ENCODE data around the gene C7orf25. TPM values are rescaled to one million over a fixed set of nuclear protein-coding genes. Genes with fewer than 3 reads are reported as not detected.

C7orf25 gene
- total RNA-seq = 1 to 10 TPM; 3.6 to 4.2 TPM
- long read RNA-seq, transcript C7orf25-201 (2 exons, 2,451 nt) = major isoform, 15 of 15 reads
- long read RNA-seq, partial matches to known transcripts = 0 of 15 reads
- long read RNA-seq, other reads (novel, unspliced or antisense) = 0 of 15 reads

- ATAC-seq (peak; percentile 95 to 99), DNase-seq (peak; percentile 98)
- intact Hi-C loops (cut with DNase I) = no loop called here
Measured at GRCh38 chr7:42911454-42912447, at the start of gene C7orf25. Gene C7orf25 (minus strand): TSS chr7:42912070. CDS start chr7:42910900, 1,170 bp downstream.

- no peak for ATAC-seq
- no peak for DNase-seq
- intact Hi-C loops (cut with DNase I) = no loop called here
Measured at GRCh38 chr7:42961170-42961569, 49.3 kb upstream of the C7orf25 start.

- DNase-seq (no peak), ATAC-seq (no peak)
- intact Hi-C loops (cut with DNase I) = no loop called here
Measured at GRCh38 chr7:42960762-42961161, 48.9 kb upstream of the C7orf25 start.

GRCh38 chr7:42959549-42959948 is 47.7 kb upstream of the C7orf25 start:
- intact Hi-C loops (cut with DNase I) = no loop called here
- DNase-seq (no peak), ATAC-seq (no peak)

- ATAC-seq = no peak
- DNase-seq = no peak
- intact Hi-C loops (cut with DNase I) = no loop called here
Measured at GRCh38 chr7:42956062-42956461, 44.2 kb upstream of the C7orf25 start.

- intact Hi-C loops (cut with DNase I) = no loop called here
- ATAC-seq = no peak
- no peak for DNase-seq
Measured at GRCh38 chr7:42953994-42954393, 42.1 kb upstream of the C7orf25 start.

GRCh38 chr7:42952328-42952727 is 40.5 kb upstream of the C7orf25 start:
- ATAC-seq (no peak), DNase-seq (no peak)
- intact Hi-C loops (cut with DNase I) = no loop called here

GRCh38 chr7:42950417-42950816 is 38.5 kb upstream of the C7orf25 start:
- ATAC-seq = no peak
- intact Hi-C loops (cut with DNase I) = no loop called here
- DNase-seq = no peak

- DNase-seq (no peak), ATAC-seq (no peak)
- intact Hi-C loops (cut with DNase I) = loop anchor here in 1 of 2 donors (5.0 to 10.0 kb wide), 2 partner anchors 305 to 507 kb away; no protein-coding TSS in a partner anchor
Measured at GRCh38 chr7:42947521-42947920, 35.7 kb upstream of the C7orf25 start.

- ATAC-seq (no peak), DNase-seq (no peak)
- intact Hi-C loops (cut with DNase I) = loop anchor here in 1 of 2 donors (5.0 to 10.0 kb wide), 2 partner anchors 306 to 508 kb away; no protein-coding TSS in a partner anchor
Measured at GRCh38 chr7:42946627-42946950, 34.7 kb upstream of the C7orf25 start.

- ATAC-seq (peak in 1 of 2 donors; percentile 38), DNase-seq (no peak)
- intact Hi-C loops (cut with DNase I) = loop anchor here in 1 of 2 donors (5.0 to 10.0 kb wide), 2 partner anchors 306 to 509 kb away; no protein-coding TSS in a partner anchor
Measured at GRCh38 chr7:42945821-42946626, 34.2 kb upstream of the C7orf25 start.

GRCh38 chr7:42940985-42941847 is 29.3 kb upstream of the C7orf25 start:
- DNase-seq (peak; percentile 84), ATAC-seq (peak; percentile 59 to 63)
- intact Hi-C loops (cut with DNase I) = loop anchor here in 1 of 2 donors (2.0 to 10.0 kb wide), 4 partner anchors 321 to 898 kb away; no protein-coding TSS in a partner anchor

- no peak for DNase-seq
- intact Hi-C loops (cut with DNase I) = loop anchor here in 1 of 2 donors (2.0 to 10.0 kb wide), 4 partner anchors 323 to 899 kb away; no protein-coding TSS in a partner anchor
- no peak for ATAC-seq
Measured at GRCh38 chr7:42939457-42940240, 27.8 kb upstream of the C7orf25 start.

GRCh38 chr7:42935861-42936260 is 24.0 kb upstream of the C7orf25 start:
- intact Hi-C loops (cut with DNase I) = no loop called here
- no peak for ATAC-seq

GRCh38 chr7:42934291-42934690 is 22.4 kb upstream of the C7orf25 start:
- DNase-seq (no peak), ATAC-seq (no peak)
- intact Hi-C loops (cut with DNase I) = no loop called here

More at GRCh38 chr7:42935861-42936260, 24.0 kb upstream of the C7orf25 start:
- DNase-seq = no peak

GRCh38 chr7:42932811-42933591 is 21.1 kb upstream of the C7orf25 start:
- ATAC-seq = peak; percentile 24 to 51
- DNase-seq = peak; percentile 43
- intact Hi-C loops (cut with DNase I) = no loop called here
